ENCODE data around the gene RCL1. TPM values are rescaled to one million over a fixed set of nuclear protein-coding genes. Genes with fewer than 3 reads are reported as not detected.

Gene RCL1
- total RNA-seq, 1 experiment from 2014 or later: 31.2 TPM

- ChIA-PET CTCF (no interaction called here), POLR2A (ENCODE audit: low non-redundant PET) (no interaction called here)
- no peak for DNase-seq (ENCODE audit: low spot score)
- no peak for TF ChIP-seq EZH2 (IDR thresholded peaks at IDR 0.05; ENCODE audit: borderline replicate concordance, low read depth, low read length, poor library complexity, severe bottlenecking)
- no peak for TF ChIP-seq CTCF (conservative IDR thresholded peaks at IDR 0.05; ENCODE audit: low read depth, low read length)
- no peaks in the 10 kb centered on the region for H3K36me3 ChIP-seq (ENCODE audit: insufficient read depth, low read length, poor library complexity, severe bottlenecking)
- H3K4me3 ChIP-seq (ENCODE audit: low read depth, low read length, poor library complexity, severe bottlenecking): no peak overlapping the region
- H3K9me3 ChIP-seq (ENCODE audit: low read depth, low read length, poor library complexity, severe bottlenecking): no peaks in the 10 kb centered on the region
- intact Hi-C loops (cut with micrococcal nuclease; ENCODE audit: unreplicated experiment): no loop called here
- H3K27ac ChIP-seq (ENCODE audit: low read depth, low read length, poor library complexity, severe bottlenecking): no peak overlapping the region
- no TSS peak for BruUV-seq (replicated peaks)
- H3K4me1 ChIP-seq (ENCODE audit: insufficient read depth, low read length, poor library complexity, severe bottlenecking): no peaks in the 10 kb centered on the region
- H3K27me3 ChIP-seq (replicated peaks; ENCODE audit: insufficient read depth, low read depth, low read length, poor library complexity): no peaks in the 10 kb centered on the region
These were observed 22.2 kb downstream of the RCL1 start for GRCh38 chr9:4814913-4815312.

DNA sequence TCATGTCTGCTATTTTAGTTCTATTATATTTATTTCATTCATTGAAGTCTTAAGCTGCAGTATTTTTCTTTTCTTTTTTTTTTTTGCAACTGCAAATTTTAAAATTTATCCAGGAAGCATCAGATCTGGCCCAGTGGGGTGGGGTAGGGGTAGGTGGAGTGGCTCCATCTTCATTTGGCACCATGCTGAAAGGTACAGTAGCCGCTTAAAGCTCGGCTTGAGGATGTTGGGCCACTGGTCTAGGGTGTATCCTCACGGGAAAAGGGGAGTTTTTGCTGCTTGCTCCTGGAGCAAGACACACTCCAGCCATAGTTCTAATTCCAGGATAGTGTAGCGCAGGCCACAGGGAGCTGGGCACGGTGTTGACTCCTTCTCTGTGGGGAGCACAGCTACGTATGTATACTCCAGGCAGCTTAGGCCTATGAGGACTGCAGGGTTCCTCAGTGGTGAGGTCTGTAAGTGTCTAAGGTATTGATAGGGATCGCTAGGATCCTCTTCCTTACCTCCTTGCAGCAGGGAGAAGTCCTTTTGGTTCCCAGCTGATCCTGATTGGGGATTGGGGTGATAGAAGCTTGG lies 22.7 kb downstream of the RCL1 start:
- DNase-seq (ENCODE audit: low spot score): no peak
- ChIA-PET POLR2A (ENCODE audit: low non-redundant PET) (no interaction called here), CTCF (no interaction called here)
- Histone ChIP-seq H3K36me3 (ENCODE audit: insufficient read depth, low read length, poor library complexity, severe bottlenecking) (no peaks in the 10 kb centered on the region), H3K4me3 (ENCODE audit: low read depth, low read length, poor library complexity, severe bottlenecking) (no peak overlapping the region), H3K27ac (ENCODE audit: low read depth, low read length, poor library complexity, severe bottlenecking) (no peak overlapping the region), H3K27me3 (replicated peaks; ENCODE audit: insufficient read depth, low read depth, low read length, poor library complexity) (no peaks in the 10 kb centered on the region), H3K4me1 (ENCODE audit: insufficient read depth, low read length, poor library complexity, severe bottlenecking) (no peaks in the 10 kb centered on the region), H3K9me3 (ENCODE audit: low read depth, low read length, poor library complexity, severe bottlenecking) (no peaks in the 10 kb centered on the region)
- no TSS peak for BruUV-seq (replicated peaks)
- intact Hi-C loops (cut with micrococcal nuclease; ENCODE audit: unreplicated experiment): no loop called here
- TF ChIP-seq CTCF (conservative IDR thresholded peaks at IDR 0.05; ENCODE audit: low read depth, low read length) (no peak), EZH2 (IDR thresholded peaks at IDR 0.05; ENCODE audit: borderline replicate concordance, low read depth, low read length, poor library complexity, severe bottlenecking) (no peak)

GRCh38 chr9:4820168-4820567 lies 27.4 kb downstream of the RCL1 start:
- no TSS peak for BruUV-seq (replicated peaks)
- TF ChIP-seq CTCF (conservative IDR thresholded peaks at IDR 0.05; ENCODE audit: low read depth, low read length): no peak
- no peak for TF ChIP-seq EZH2 (IDR thresholded peaks at IDR 0.05; ENCODE audit: borderline replicate concordance, low read depth, low read length, poor library complexity, severe bottlenecking)
- H3K4me1 ChIP-seq (ENCODE audit: insufficient read depth, low read length, poor library complexity, severe bottlenecking): no peaks in the 10 kb centered on the region
- no peak for DNase-seq (ENCODE audit: low spot score)
- POLR2A ChIA-PET (ENCODE audit: low non-redundant PET): no interaction called here
- H3K27ac ChIP-seq (ENCODE audit: low read depth, low read length, poor library complexity, severe bottlenecking): no peak overlapping the region
- no peak overlapping the region for H3K4me3 ChIP-seq (ENCODE audit: low read depth, low read length, poor library complexity, severe bottlenecking)
- no peaks in the 10 kb centered on the region for H3K27me3 ChIP-seq (replicated peaks; ENCODE audit: insufficient read depth, low read depth, low read length, poor library complexity)
- intact Hi-C loops (cut with micrococcal nuclease; ENCODE audit: unreplicated experiment): no loop called here
- CTCF ChIA-PET: no interaction called here
- no peaks in the 10 kb centered on the region for H3K36me3 ChIP-seq (ENCODE audit: insufficient read depth, low read length, poor library complexity, severe bottlenecking)
- no peaks in the 10 kb centered on the region for H3K9me3 ChIP-seq (ENCODE audit: low read depth, low read length, poor library complexity, severe bottlenecking)

Data from A673 (cell line).